Subcutaneous abdominal adipose tissue (tissue), 5 donors: ENCODE data around the gene APBA1.

Experiments
- H3K27ac ChIP-seq: one replicate; pipeline ENCODE4 v1.7.0; 2013; ENCODE audit warnings: low read depth, mild to moderate bottlenecking, inconsistent platforms, low read length, moderate library complexity
- H3K27me3 ChIP-seq, 5 donors: one replicate each; pipeline ENCODE4 v1.7.0; 2013; ENCODE audit warnings: low read length in 5 of 5, inconsistent platforms in 1 of 5; ENCODE audit not compliant: control insufficient read depth in 5 of 5, insufficient read depth in 4 of 5
- H3K36me3 ChIP-seq, 5 donors: one replicate each; pipeline ENCODE4 v1.7.0; 2013; ENCODE audit warnings: low read length in 5 of 5; ENCODE audit not compliant: control insufficient read depth in 5 of 5, insufficient read depth in 5 of 5
- H3K4me1 ChIP-seq, 5 donors: one replicate each; pipeline ENCODE4 v1.7.0; 2013; ENCODE audit warnings: low read length in 5 of 5, mild to moderate bottlenecking in 3 of 5, moderate library complexity in 1 of 5; ENCODE audit not compliant: control insufficient read depth in 5 of 5, insufficient read depth in 5 of 5
- H3K4me3 ChIP-seq, 5 donors: one replicate each; pipeline ENCODE4 v1.7.0; 2013; ENCODE audit warnings: low read length in 5 of 5, low read depth in 1 of 5
- H3K9ac ChIP-seq, 5 donors: one replicate each; pipeline ENCODE4 v1.7.0; 2013; ENCODE audit warnings: low read length in 5 of 5, mild to moderate bottlenecking in 4 of 5, moderate library complexity in 3 of 5
- H3K9me3 ChIP-seq, 5 donors: one replicate each; pipeline ENCODE4 v1.7.0; 2013; ENCODE audit warnings: low read length in 5 of 5; ENCODE audit not compliant: control insufficient read depth in 5 of 5
- donor health status: healthy.
- donor health status: healthy.
- donor health status: healthy.
- donor health status: healthy.
- donor health status: healthy.

Gene APBA1

DNA sequence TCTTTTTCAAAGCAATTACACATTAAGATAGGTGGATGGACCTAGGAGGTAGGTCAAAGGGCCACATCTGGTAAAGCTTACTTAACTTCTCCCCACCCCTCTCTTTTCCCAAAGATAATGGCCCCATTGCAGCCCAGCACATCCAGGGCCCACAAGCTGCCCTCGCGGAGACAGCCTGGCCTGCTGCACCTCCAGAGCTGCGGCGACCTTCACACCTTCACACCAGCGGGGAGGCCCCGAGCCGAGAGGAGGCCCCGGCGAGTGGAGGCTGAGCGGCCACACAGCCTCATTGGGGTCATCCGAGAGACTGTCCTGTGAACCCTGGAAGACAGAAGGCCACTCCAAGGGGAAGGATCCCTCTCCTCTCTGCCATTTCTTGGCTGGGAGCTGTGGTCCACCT, 280.7 kb downstream of the APBA1 start:
- Histone ChIP-seq H3K4me1 (peaks cover 2 to 15% (median 12%) of the 10 kb centered on the region in 5 donors), H3K9ac (no peak overlapping the region), H3K36me3 (peaks cover 0 to 17% (median 3%) of the 10 kb centered on the region in 5 donors), H3K4me3 (no peak overlapping the region), H3K27me3 (no peaks in the 10 kb centered on the region), H3K9me3 (no peaks in the 10 kb centered on the region), H3K27ac (no peak overlapping the region)

DNA sequence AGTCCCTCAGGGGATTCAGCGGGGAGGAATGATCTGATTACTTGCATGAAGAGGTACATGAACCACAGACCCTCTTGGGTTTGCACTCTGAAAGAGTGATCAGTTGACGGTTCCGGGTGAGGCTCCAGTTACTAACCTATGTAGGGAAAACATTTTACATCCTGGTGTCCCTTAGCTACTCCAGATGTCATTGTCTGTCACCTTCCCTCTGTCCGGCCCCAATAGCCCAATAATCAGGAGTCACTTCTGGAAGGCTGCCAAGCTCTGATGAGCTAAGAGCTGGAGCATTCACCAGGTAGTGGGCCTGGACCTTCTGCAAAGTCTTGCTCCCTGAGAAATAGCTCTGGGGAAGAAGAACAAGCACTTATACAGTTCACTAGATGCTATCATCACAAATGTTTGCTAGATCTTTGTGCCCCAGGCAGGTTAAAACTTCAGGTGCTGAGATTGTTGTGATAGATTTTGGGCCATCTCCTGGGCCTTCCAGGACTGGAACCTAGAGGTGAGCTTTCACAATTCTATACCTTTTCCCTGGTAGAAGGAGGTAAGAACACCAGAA, 282.7 kb downstream of the APBA1 start:
- peaks cover 2 to 15% (median 12%) of the 10 kb centered on the region in 5 donors for H3K4me1 ChIP-seq
- H3K9ac ChIP-seq, result no peak overlapping the region
- peaks cover 0 to 17% (median 3%) of the 10 kb centered on the region in 5 donors for H3K36me3 ChIP-seq
- no peak overlapping the region for H3K4me3 ChIP-seq
- H3K27ac ChIP-seq, result no peak overlapping the region
- H3K9me3 ChIP-seq, result no peaks in the 10 kb centered on the region
- H3K27me3 ChIP-seq, result no peaks in the 10 kb centered on the region

DNA sequence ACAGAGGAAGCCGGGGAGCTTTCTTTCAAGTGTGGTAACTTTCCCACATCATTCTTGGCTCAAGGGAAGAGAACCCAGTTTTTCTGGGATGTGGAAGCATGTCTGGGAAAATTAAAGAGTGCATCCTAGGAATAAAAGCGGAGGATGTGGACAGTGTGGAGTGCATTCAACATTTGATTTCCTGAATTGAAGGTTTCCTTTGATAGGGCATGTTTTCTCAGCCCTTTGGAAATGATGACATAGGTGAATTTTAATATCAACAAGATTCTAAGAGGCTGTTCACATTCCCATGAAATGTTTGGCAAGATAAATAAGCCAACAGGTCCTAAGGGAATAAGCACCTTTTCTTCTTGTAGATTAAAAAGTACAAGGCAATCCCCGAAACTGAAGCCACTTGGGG, 283.6 kb downstream of the APBA1 start:
- Histone ChIP-seq H3K4me3 (no peak overlapping the region), H3K4me1 (peaks cover 2 to 15% (median 12%) of the 10 kb centered on the region in 5 donors), H3K27ac (no peak overlapping the region), H3K36me3 (peaks cover 0 to 17% (median 3%) of the 10 kb centered on the region in 5 donors), H3K9ac (no peak overlapping the region), H3K9me3 (no peaks in the 10 kb centered on the region), H3K27me3 (no peaks in the 10 kb centered on the region)

DNA sequence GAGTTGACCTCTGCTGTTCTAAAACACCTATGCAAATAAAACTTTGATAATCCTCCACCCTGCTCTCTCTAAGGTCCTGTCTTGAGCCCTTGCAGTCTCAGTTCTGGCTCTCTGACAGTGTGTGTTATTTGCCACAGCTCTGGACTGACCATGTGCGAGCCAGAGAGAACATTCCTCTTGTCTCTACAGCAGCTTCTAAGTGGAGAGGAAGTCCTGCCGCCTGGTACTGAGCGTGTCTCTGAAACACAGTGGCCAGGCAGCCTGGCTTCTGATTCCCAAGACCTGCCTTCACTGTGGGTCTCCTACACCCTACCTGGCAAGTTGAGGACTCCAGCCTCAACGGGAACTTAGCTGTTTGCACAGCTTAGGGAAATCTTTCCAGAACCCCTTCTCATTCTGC, 285.5 kb downstream of the APBA1 start:
- no peaks in the 10 kb centered on the region for H3K9me3 ChIP-seq
- no peak overlapping the region for H3K9ac ChIP-seq
- H3K36me3 ChIP-seq, result peaks cover 0 to 14% (median 3%) of the 10 kb centered on the region in 5 donors
- H3K4me3 ChIP-seq, result no peak overlapping the region
- H3K27me3 ChIP-seq, result no peaks in the 10 kb centered on the region
- no peak overlapping the region for H3K27ac ChIP-seq
- H3K4me1 ChIP-seq, result peaks cover 0 to 6% (median 3%) of the 10 kb centered on the region in 5 donors

DNA sequence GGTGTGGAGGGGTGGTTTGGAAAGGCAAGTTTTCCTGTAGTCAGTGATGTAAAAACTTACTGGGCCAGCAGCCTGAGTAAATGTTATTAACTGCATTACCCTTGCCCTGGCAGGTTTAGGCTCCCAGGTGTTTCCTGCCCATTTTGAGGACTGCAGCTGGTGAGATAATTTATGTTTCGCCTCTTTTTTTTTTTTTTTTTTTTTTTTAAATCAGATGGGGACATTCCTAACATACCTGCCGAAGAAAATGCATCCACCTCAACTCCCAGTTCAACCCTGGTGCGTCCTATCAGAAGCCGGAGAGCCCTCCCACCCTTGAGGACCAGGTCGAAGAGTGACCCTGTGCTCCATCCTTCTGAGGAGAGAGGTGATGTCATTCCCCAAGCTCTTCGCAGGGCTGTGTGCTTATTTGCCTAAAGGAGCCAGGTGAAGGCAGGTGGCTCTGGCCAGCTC, 286.6 kb downstream of the APBA1 start:
- Histone ChIP-seq H3K36me3 (peaks cover 0 to 14% (median 3%) of the 10 kb centered on the region in 5 donors), H3K9ac (no peak overlapping the region), H3K4me1 (peaks cover 0 to 2% (median 0%) of the 10 kb centered on the region in 5 donors), H3K27ac (no peak overlapping the region), H3K27me3 (no peaks in the 10 kb centered on the region), H3K4me3 (no peak overlapping the region), H3K9me3 (no peaks in the 10 kb centered on the region)

DNA sequence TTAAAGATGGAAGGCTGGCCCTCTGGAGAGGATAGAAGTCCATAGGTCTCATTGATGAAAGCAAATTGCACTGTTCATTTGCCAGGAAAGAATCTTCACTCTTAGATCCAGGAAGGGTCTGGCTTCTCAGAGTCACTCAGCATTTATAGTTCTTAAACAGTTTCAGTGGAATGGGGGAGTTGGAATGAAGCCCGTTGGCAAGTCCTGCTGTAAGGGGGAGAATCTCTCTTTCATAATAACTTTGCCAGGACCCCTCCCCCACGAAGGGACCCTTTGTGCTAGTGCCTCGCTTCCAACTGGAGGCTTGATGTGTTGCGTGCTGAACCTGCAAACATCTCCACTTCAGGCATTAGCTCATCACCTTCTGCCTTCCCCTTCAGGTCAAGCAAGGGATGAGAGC, 290.0 kb downstream of the APBA1 start:
- Histone ChIP-seq H3K9me3 (no peaks in the 10 kb centered on the region), H3K27ac (no peak overlapping the region), H3K9ac (no peak overlapping the region), H3K27me3 (no peaks in the 10 kb centered on the region), H3K4me1 (peaks cover 0 to 8% (median 0%) of the 10 kb centered on the region in 5 donors), H3K4me3 (no peak overlapping the region), H3K36me3 (peaks cover 0 to 8% (median 0%) of the 10 kb centered on the region in 5 donors)

DNA sequence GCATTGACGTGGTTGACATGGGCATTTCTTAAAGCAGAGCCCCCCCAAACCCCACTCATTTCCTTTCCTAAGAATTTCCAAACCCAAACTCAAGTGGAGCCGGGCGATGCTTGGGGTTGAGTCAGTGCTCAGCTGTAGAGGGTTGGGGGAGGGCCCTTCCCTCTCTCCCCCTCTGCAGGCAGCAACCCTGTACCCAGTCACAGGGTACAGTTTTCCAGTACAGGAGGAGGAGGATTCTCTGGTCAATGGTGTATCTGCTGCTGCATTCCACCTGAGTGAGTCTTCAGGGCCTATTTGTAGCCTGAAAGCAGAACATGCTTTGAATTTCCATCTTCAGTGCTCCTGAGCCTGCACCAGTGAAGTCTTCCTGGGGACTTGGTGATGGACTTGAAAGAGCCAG, 291.4 kb downstream of the APBA1 start:
- Histone ChIP-seq H3K27me3 (no peaks in the 10 kb centered on the region), H3K9me3 (no peaks in the 10 kb centered on the region), H3K36me3 (peaks cover 0 to 2% (median 0%) of the 10 kb centered on the region in 5 donors), H3K9ac (no peak overlapping the region), H3K27ac (no peak overlapping the region), H3K4me3 (no peak overlapping the region), H3K4me1 (peaks cover 0 to 13% (median 4%) of the 10 kb centered on the region in 5 donors)

DNA sequence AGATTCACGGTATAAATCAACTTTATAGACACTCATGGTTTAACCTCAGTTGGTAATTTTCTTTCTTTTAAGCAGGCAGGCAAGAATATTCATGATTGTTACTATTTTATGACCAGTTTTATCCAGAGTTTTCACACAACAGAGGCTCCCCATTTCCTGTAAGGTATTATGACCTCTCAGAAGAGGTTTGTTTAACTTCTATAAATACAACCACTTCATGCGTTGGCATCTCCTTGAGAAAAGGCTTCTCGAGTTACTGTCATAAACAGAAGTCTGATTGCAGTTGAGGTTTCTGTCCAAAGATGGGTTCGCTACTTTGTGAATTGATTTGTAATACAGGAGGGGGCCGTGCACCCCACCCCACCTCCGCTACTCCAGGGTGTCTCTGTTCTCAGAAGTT, 291.9 kb downstream of the APBA1 start:
- Histone ChIP-seq H3K36me3 (peaks cover 0 to 2% (median 0%) of the 10 kb centered on the region in 5 donors), H3K9me3 (no peaks in the 10 kb centered on the region), H3K4me3 (no peak overlapping the region), H3K27ac (no peak overlapping the region), H3K9ac (no peak overlapping the region), H3K27me3 (no peaks in the 10 kb centered on the region), H3K4me1 (peaks cover 0 to 11% (median 4%) of the 10 kb centered on the region in 5 donors)

DNA sequence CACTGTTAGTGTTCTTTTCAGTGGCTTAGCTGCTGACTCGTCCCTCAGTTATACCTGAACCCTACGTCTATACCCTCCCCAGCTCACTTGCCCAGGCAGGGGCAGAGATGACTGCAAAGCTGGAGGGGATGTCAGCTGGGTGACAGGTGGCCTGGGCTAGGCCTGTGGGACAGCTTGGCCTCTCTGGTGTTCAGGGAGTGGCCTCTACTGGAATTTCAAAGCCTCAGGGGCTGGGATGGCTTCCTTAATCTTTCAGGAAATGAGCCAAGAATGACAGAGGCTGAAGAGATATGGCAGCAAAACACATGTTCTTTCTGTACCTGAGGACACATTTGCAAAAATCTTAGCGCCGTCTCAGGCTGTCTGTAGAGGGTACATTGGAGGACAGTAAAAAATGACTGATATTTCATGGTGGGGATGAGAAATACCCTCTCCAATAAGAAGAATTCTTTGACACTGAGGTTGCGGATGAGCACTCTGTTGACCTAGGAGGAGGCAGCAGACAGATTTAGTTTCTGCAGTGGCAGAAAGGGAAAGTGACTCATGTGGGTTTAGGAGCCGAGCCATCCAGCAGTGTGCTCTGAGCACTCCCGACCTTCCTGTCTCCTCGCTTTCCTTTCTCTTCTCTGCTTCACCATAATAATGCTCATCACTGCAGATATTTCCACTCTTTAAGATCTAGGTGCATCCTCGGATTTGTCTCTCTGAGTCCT, 292.7 kb downstream of the APBA1 start:
- peaks cover 0 to 10% (median 4%) of the 10 kb centered on the region in 5 donors for H3K4me1 ChIP-seq
- no peak overlapping the region for H3K27ac ChIP-seq
- H3K27me3 ChIP-seq, result no peaks in the 10 kb centered on the region
- H3K9me3 ChIP-seq, result no peaks in the 10 kb centered on the region
- H3K9ac ChIP-seq, result no peak overlapping the region
- peaks cover 0 to 2% (median 0%) of the 10 kb centered on the region in 5 donors for H3K36me3 ChIP-seq
- H3K4me3 ChIP-seq, result no peak overlapping the region

DNA sequence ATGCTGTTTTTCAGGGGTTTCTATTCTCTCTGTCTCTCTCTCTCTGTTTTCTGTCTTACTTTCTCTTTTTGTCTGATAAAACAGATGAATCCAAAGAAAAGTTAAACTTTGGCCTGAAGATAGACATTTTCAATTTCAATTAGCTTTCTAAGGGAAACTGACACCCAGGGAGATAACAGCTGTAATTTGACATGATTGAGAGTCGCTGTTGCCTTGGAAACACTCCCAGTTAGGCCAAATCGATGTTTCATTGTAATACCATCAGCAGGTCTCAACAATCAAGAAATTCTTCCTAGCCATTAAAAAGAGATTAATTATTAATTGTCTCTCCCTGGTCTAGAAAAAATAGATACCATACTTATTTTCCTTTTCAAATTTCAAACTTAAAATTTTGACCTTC, 294.2 kb downstream of the APBA1 start:
- H3K9ac ChIP-seq, result no peak overlapping the region
- no peaks in the 10 kb centered on the region for H3K9me3 ChIP-seq
- no peak overlapping the region for H3K4me3 ChIP-seq
- H3K27ac ChIP-seq, result no peak overlapping the region
- H3K27me3 ChIP-seq, result no peaks in the 10 kb centered on the region
- H3K4me1 ChIP-seq, result peaks cover 0 to 10% (median 4%) of the 10 kb centered on the region in 5 donors
- peaks cover 0 to 2% (median 0%) of the 10 kb centered on the region in 5 donors for H3K36me3 ChIP-seq
